Activated CD4-positive, alpha-beta T cell treated with anti-CD3 and anti-CD28 coated beads, Interleukin-2, amount 10 ng/mL, durations not matched to agents 7 days and 5 days (primary cell): ENCODE data around the gene IRF4. TPM values are rescaled to one million over a fixed set of nuclear protein-coding genes. Genes with fewer than 3 reads are reported as not detected.

Experiments used
- CTCF ChIA-PET: fragments of 350-600 bp; sonication (Branson Sonifier 250); formaldehyde crosslinking; loops from one replicate; lab custom pipeline; 2021; ENCODE audit warnings: antibody characterized with exemption; lab: Charles Lee
- POLR2A ChIA-PET: fragments of 350-600 bp; sonication (Branson Sonifier 250); formaldehyde crosslinking; loops from one replicate; lab custom pipeline; 2021; ENCODE audit warnings: antibody characterized with exemption; lab: Charles Lee
- DNase-seq: peaks from one replicate; pipeline ENCODE4 v3.0.0-alpha.2; 2020
- H3K27ac Mint-ChIP-seq: one replicate; pipeline ENCODE4 v1.8.0; 2021; ENCODE audit warnings: mild to moderate bottlenecking, moderate library complexity, mixed read lengths
- H3K27me3 Mint-ChIP-seq: one replicate; pipeline ENCODE4 v1.8.0; 2021; ENCODE audit warnings: mixed read lengths
- H3K36me3 Mint-ChIP-seq: one replicate; pipeline ENCODE4 v1.8.0; 2021; ENCODE audit warnings: low read depth, mixed read lengths
- H3K4me1 Mint-ChIP-seq: one replicate; pipeline ENCODE4 v1.8.0; 2021; ENCODE audit warnings: mixed read lengths
- H3K4me3 Mint-ChIP-seq: one replicate; pipeline ENCODE4 v1.8.0; 2021; ENCODE audit warnings: mild to moderate bottlenecking, moderate library complexity, mixed read lengths
- H3K9me3 Mint-ChIP-seq: one replicate; pipeline ENCODE4 v1.8.0; 2021; ENCODE audit warnings: mixed read lengths
- total RNA-seq, 2 experiments: library from RNA; stranded (reverse); gene quantifications; one replicate each; pipeline ENCODE4 v1.2.3, GENCODE V29; 2021

The IRF4 gene
- total RNA-seq, 2 experiments from 2014 or later = 111 to 126 TPM

- POLR2A ChIA-PET = no interaction called here
- Mint-ChIP-seq H3K27ac (no peak overlapping the region), H3K27me3 (no peaks in the 10 kb centered on the region), H3K36me3 (no peaks in the 10 kb centered on the region), H3K9me3 (no peaks in the 10 kb centered on the region), H3K4me1 (peaks cover 4% of the 10 kb centered on the region), H3K4me3 (no peak overlapping the region)
- CTCF ChIA-PET = interaction anchor here (1.9 kb wide), 1 partner anchor 17 kb away, joined by 6 read pairs; no protein-coding TSS in a partner anchor
- no peak for DNase-seq
Observed at GRCh38 chr6:356828-357251, 34.7 kb upstream of the IRF4 start.

DNA sequence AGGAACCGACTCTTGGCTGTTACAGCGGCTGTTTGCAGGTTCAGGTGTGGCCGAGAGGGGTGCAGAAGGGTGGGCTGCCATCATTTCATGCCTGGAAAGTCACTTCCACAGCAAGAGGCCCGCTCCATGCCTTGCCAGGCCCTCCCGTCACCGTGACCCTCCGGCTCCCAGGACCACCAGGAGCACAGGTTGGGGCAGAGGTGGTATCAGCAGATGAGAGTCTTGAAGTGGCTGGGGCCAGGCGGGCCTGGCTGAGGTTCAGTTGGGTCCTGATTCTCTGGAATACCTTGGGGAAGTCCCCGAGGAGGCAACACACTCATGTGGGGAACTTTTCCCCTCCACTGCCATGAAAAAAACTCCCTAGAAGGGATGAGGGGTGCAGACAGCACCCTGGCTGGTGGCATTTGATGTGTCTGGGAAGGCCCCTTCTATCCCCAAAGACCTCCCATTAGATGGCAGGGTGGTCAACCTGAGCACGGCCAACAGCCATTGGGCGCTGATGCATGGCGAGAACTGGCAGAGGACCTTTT is 34.2 kb upstream of the IRF4 start:
- CTCF ChIA-PET = no interaction called here
- Mint-ChIP-seq H3K36me3 (no peaks in the 10 kb centered on the region), H3K4me3 (no peak overlapping the region), H3K27me3 (no peaks in the 10 kb centered on the region), H3K9me3 (no peaks in the 10 kb centered on the region), H3K27ac (no peak overlapping the region), H3K4me1 (peaks cover 4% of the 10 kb centered on the region)
- DNase-seq = no peak
- POLR2A ChIA-PET = no interaction called here

- ChIA-PET POLR2A (no interaction called here), CTCF (no interaction called here)
- no peak for DNase-seq
- H3K4me1 Mint-ChIP-seq = peaks cover 4% of the 10 kb centered on the region
- H3K9me3 Mint-ChIP-seq = no peaks in the 10 kb centered on the region
- no peaks in the 10 kb centered on the region for H3K36me3 Mint-ChIP-seq
- peak overlapping the region; percentile 28 for H3K27ac Mint-ChIP-seq
- no peaks in the 10 kb centered on the region for H3K27me3 Mint-ChIP-seq
- no peak overlapping the region for H3K4me3 Mint-ChIP-seq
Observed at GRCh38 chr6:357791-358341, 33.7 kb upstream of the IRF4 start.

- no peak overlapping the region for H3K4me3 Mint-ChIP-seq
- no peak overlapping the region for H3K27ac Mint-ChIP-seq
- H3K27me3 Mint-ChIP-seq = no peaks in the 10 kb centered on the region
- no peak for DNase-seq
- no peaks in the 10 kb centered on the region for H3K36me3 Mint-ChIP-seq
- ChIA-PET POLR2A (no interaction called here), CTCF (no interaction called here)
- peaks cover 4% of the 10 kb centered on the region for H3K4me1 Mint-ChIP-seq
- peaks cover 2% of the 10 kb centered on the region for H3K9me3 Mint-ChIP-seq
Observed at GRCh38 chr6:358432-358831, 33.1 kb upstream of the IRF4 start.

DNA sequence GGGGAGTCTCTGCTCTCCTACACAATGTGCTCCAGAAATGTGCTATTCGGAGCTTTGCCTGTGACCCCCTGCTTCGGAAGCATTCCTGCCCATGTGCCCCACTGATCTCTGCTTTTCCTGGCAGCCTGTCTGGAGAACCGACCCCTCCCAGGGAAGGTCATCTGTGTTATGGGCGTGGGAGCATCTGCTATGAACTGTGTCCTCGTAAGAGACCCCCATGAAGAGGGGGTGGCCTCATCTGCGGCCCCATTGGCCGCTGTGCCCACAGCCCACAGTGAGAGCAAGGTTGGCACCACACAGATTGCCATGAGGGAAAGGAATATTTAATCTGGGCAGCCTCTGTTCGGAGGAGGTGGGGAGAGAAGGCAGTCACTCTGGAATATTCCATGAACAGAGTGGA is 32.7 kb upstream of the IRF4 start:
- peaks cover 4% of the 10 kb centered on the region for H3K9me3 Mint-ChIP-seq
- ChIA-PET CTCF (no interaction called here), POLR2A (no interaction called here)
- no peak overlapping the region for H3K27ac Mint-ChIP-seq
- no peak for DNase-seq
- H3K4me3 Mint-ChIP-seq = no peak overlapping the region
- H3K36me3 Mint-ChIP-seq = no peaks in the 10 kb centered on the region
- peaks cover 4% of the 10 kb centered on the region for H3K4me1 Mint-ChIP-seq
- no peaks in the 10 kb centered on the region for H3K27me3 Mint-ChIP-seq

- no peak overlapping the region for H3K27ac Mint-ChIP-seq
- peaks cover 4% of the 10 kb centered on the region for H3K4me1 Mint-ChIP-seq
- H3K27me3 Mint-ChIP-seq = no peaks in the 10 kb centered on the region
- DNase-seq = no peak
- no peaks in the 10 kb centered on the region for H3K36me3 Mint-ChIP-seq
- ChIA-PET POLR2A (no interaction called here), CTCF (interaction anchor here (0.8 to 1.1 kb wide), 3 partner anchors 8 to 170 kb away, joined by 3 to 4 read pairs (median 3); no protein-coding TSS in a partner anchor)
- H3K9me3 Mint-ChIP-seq = peaks cover 9% of the 10 kb centered on the region
- no peak overlapping the region for H3K4me3 Mint-ChIP-seq
Observed at GRCh38 chr6:359261-360035, 32.1 kb upstream of the IRF4 start.

DNA sequence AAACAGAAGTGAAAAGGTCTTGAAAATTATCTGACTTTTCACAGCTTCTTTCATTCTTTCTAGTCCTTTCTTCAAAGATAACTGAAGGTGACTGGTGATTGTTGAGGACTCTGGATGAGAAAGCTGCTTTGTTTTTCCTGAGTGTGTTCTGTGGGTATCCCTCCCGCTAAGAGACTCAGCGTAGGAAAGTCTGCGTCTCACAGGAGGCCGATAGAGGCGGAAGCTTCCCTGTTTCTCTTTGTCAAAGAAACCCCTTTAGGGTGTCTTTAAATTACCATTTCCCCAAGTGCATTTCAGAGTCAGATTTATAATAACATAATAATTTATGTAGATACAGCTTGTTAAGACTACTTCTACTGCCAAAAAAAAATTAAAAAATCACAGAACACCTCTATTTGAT is 31.2 kb upstream of the IRF4 start:
- Mint-ChIP-seq H3K27me3 (no peaks in the 10 kb centered on the region), H3K9me3 (peaks cover 10% of the 10 kb centered on the region), H3K27ac (no peak overlapping the region), H3K4me1 (peaks cover 4% of the 10 kb centered on the region), H3K36me3 (no peaks in the 10 kb centered on the region), H3K4me3 (no peak overlapping the region)
- CTCF ChIA-PET = interaction anchor here (0.6 to 1.1 kb wide), 5 partner anchors 9 to 1046 kb away, joined by 3 to 4 read pairs (median 3); no protein-coding TSS in a partner anchor
- POLR2A ChIA-PET = interaction anchor here (0.6 kb wide), 1 partner anchor 27 kb away, joined by 5 read pairs; no protein-coding TSS in a partner anchor
- no peak for DNase-seq

- ChIA-PET POLR2A (no interaction called here), CTCF (interaction anchor here (0.8 to 1.2 kb wide), 4 partner anchors 9 to 28 kb away, joined by 3 read pairs; no protein-coding TSS in a partner anchor)
- peaks cover 12% of the 10 kb centered on the region for H3K9me3 Mint-ChIP-seq
- H3K4me3 Mint-ChIP-seq = no peak overlapping the region
- H3K4me1 Mint-ChIP-seq = peaks cover 4% of the 10 kb centered on the region
- H3K36me3 Mint-ChIP-seq = no peaks in the 10 kb centered on the region
- H3K27ac Mint-ChIP-seq = no peak overlapping the region
- H3K27me3 Mint-ChIP-seq = no peaks in the 10 kb centered on the region
- no peak for DNase-seq
Observed at GRCh38 chr6:360764-361373, 30.7 kb upstream of the IRF4 start.

GRCh38 chr6:361411-362132 is 30.0 kb upstream of the IRF4 start:
- H3K4me1 Mint-ChIP-seq = peaks cover 4% of the 10 kb centered on the region
- H3K27me3 Mint-ChIP-seq = no peaks in the 10 kb centered on the region
- no peak overlapping the region for H3K27ac Mint-ChIP-seq
- CTCF ChIA-PET = interaction anchor here (0.8 to 1.2 kb wide), 4 partner anchors 8 to 23 kb away, joined by 3 read pairs; no protein-coding TSS in a partner anchor
- POLR2A ChIA-PET = no interaction called here
- peaks cover 12% of the 10 kb centered on the region for H3K9me3 Mint-ChIP-seq
- H3K36me3 Mint-ChIP-seq = no peaks in the 10 kb centered on the region
- DNase-seq = no peak
- H3K4me3 Mint-ChIP-seq = no peak overlapping the region

DNA sequence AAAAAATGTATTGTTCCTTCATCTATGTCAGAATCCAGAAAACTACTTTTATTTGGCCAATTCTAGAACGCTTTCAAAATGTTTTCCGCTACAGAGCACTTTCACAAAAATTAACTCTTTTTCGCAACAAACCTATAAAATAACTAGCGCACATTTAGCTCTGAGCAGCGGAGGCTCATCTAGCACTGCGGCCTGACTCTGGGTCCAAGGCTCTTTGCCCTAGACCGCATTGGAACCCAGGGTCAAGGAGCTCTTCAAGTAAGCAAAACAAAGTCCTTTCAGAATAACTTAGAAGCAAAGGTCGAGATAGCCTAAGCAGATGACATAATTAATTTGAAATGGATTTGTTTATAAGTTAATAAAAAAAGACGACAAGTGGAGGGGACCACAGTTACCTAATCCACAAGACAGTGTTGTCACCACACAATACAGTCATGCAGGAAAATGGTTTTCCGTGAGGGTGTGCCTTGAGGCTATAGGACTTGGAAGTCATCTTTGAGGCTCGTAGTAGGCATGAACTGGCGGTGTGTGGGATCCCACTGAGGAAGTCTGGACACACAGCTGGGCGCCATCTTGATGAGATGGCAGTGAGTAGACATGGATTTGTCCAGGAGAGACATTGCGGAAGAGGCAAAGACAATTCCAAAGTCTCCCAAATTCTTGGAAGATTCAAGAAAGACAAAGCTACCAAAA is 29.2 kb upstream of the IRF4 start:
- POLR2A ChIA-PET = no interaction called here
- H3K9me3 Mint-ChIP-seq = peaks cover 12% of the 10 kb centered on the region
- no peak overlapping the region for H3K4me3 Mint-ChIP-seq
- H3K36me3 Mint-ChIP-seq = no peaks in the 10 kb centered on the region
- CTCF ChIA-PET = interaction anchor here (1.2 to 1.8 kb wide), 4 partner anchors 10 to 23 kb away, joined by 3 to 4 read pairs (median 3); no protein-coding TSS in a partner anchor
- H3K4me1 Mint-ChIP-seq = peaks cover 4% of the 10 kb centered on the region
- no peak for DNase-seq
- H3K27ac Mint-ChIP-seq = no peak overlapping the region
- H3K27me3 Mint-ChIP-seq = no peaks in the 10 kb centered on the region

GRCh38 chr6:362924-363249 is 28.7 kb upstream of the IRF4 start:
- POLR2A ChIA-PET = no interaction called here
- H3K9me3 Mint-ChIP-seq = peaks cover 12% of the 10 kb centered on the region
- H3K4me3 Mint-ChIP-seq = no peak overlapping the region
- no peak for DNase-seq
- peaks cover 4% of the 10 kb centered on the region for H3K4me1 Mint-ChIP-seq
- CTCF ChIA-PET = interaction anchor here (1.2 to 1.8 kb wide), 4 partner anchors 12 to 55 kb away, joined by 3 to 4 read pairs (median 4); no protein-coding TSS in a partner anchor
- no peaks in the 10 kb centered on the region for H3K36me3 Mint-ChIP-seq
- no peaks in the 10 kb centered on the region for H3K27me3 Mint-ChIP-seq
- H3K27ac Mint-ChIP-seq = no peak overlapping the region

DNA sequence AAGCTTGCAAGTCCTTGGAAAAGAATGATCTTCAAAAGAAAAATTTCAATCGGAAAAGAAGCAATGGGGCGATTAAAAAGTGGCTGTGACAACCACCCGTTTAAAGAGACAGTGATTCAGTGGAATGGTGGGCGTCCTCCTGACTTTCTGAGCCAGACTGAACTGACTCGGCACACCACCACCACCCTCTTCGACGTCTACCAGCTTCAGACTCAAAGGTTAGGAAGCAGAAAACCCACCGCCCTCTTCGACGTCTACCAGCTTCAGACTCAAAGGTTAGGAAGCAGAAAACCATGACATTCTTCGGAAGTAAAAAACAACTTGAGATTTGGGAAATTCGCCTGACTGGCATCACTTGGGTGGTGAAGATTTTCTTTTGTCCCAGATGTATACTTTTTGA is 28.3 kb upstream of the IRF4 start:
- Mint-ChIP-seq H3K4me1 (peaks cover 2% of the 10 kb centered on the region), H3K27me3 (no peaks in the 10 kb centered on the region), H3K4me3 (no peak overlapping the region), H3K36me3 (no peaks in the 10 kb centered on the region), H3K9me3 (peaks cover 12% of the 10 kb centered on the region), H3K27ac (no peak overlapping the region)
- no peak for DNase-seq
- ChIA-PET CTCF (interaction anchor here (1.3 to 1.8 kb wide), 3 partner anchors 13 to 56 kb away, joined by 3 to 4 read pairs (median 4); no protein-coding TSS in a partner anchor), POLR2A (no interaction called here)
